Measurements from ENCODE around the gene ZNF500.

ZNF500 gene

GRCh38 chr16:4766875-4767628 is at the start of gene ZNF500:
TSS of gene ZNF500 (minus strand) at chr16:4767162. CDS start at chr16:4765978, 1,184 bp downstream.
- H3K4me1 ChIP-seq (ENCODE audit: insufficient read depth, low read length): peaks cover 29% of the 10 kb centered on the region
- no peaks in the 10 kb centered on the region for H3K9me3 ChIP-seq (ENCODE audit: low read length)
- peak within 1 kb of the TSS; percentile 74 to 78 for H3K4me3 ChIP-seq (ENCODE audit: low read depth in 1 of 2, low read length in 2 of 2)
- peak within 1 kb of the TSS; percentile 92 for H3K27ac ChIP-seq (ENCODE audit: low read depth, low read length)
- peaks cover 22% of the 10 kb centered on the region for H3K36me3 ChIP-seq (ENCODE audit: insufficient read depth, low read length)
- peak within 1 kb of the TSS; percentile 58 for H3K9ac ChIP-seq (ENCODE audit: low read length)
- no peaks in the 10 kb centered on the region for H3K27me3 ChIP-seq (ENCODE audit: control insufficient read depth in 1 of 2, insufficient read depth in 2 of 2, low read length in 2 of 2)

- H3K27ac ChIP-seq (ENCODE audit: low read depth, low read length): no peak overlapping the region
- no peaks in the 10 kb centered on the region for H3K4me1 ChIP-seq (ENCODE audit: insufficient read depth, low read length)
- no peaks in the 10 kb centered on the region for H3K9me3 ChIP-seq (ENCODE audit: low read length)
- no peak overlapping the region for H3K4me3 ChIP-seq (ENCODE audit: low read depth in 1 of 2, low read length in 2 of 2)
- no peaks in the 10 kb centered on the region for H3K27me3 ChIP-seq (ENCODE audit: control insufficient read depth in 1 of 2, insufficient read depth in 2 of 2, low read length in 2 of 2)
- peaks cover 67% of the 10 kb centered on the region for H3K36me3 ChIP-seq (ENCODE audit: insufficient read depth, low read length)
- no peak overlapping the region for H3K9ac ChIP-seq (ENCODE audit: low read length)
These were observed 47.7 kb upstream of the ZNF500 start for GRCh38 chr16:4814542-4815173.

GRCh38 chr16:4814046-4814445 is 47.1 kb upstream of the ZNF500 start:
- Histone ChIP-seq H3K4me1 (ENCODE audit: insufficient read depth, low read length) (no peaks in the 10 kb centered on the region), H3K27ac (ENCODE audit: low read depth, low read length) (no peak overlapping the region), H3K36me3 (ENCODE audit: insufficient read depth, low read length) (peaks cover 61% of the 10 kb centered on the region), H3K4me3 (ENCODE audit: low read depth in 1 of 2, low read length in 2 of 2) (no peak overlapping the region), H3K9ac (ENCODE audit: low read length) (no peak overlapping the region), H3K27me3 (ENCODE audit: control insufficient read depth in 1 of 2, insufficient read depth in 2 of 2, low read length in 2 of 2) (no peaks in the 10 kb centered on the region), H3K9me3 (ENCODE audit: low read length) (no peaks in the 10 kb centered on the region)

DNA sequence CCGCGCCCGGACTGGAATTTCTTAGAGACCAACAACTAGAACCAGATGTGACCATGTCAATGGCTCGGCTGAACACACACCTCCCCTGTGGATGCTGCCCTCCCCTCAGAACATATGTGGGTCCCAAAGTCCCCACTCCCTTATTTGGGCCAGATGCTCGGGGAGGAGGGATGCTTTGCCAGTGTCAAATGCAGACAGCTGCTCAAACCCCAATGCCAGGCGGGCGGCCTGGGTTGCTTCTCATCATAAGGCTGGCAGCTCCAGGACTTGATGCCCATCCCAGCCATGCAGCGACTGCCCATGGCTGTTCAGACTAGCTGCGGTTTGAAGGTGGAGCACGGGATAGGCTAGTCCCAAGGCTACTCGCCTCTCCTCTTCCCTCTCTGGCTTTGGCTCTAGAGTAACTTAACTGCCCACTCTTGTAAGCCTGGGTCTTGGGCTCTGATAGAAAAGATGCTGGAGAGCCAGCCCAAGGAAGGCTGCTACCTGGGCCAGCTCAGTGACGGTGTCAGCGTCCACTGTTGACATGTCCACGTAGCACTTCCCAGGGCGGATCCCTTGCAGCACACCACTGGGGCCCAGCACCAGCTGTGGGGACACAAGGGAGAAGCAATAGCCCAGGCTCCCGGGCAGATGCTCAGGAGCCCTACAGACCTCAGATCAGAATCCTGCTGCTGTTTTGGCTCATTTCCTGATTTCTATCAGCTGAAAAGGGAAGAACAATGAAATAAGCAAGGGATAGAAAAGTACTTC is 46.5 kb upstream of the ZNF500 start:
- no peak overlapping the region for H3K4me3 ChIP-seq (ENCODE audit: low read depth in 1 of 2, low read length in 2 of 2)
- H3K9ac ChIP-seq (ENCODE audit: low read length): no peak overlapping the region
- H3K36me3 ChIP-seq (ENCODE audit: insufficient read depth, low read length): peaks cover 56% of the 10 kb centered on the region
- H3K9me3 ChIP-seq (ENCODE audit: low read length): no peaks in the 10 kb centered on the region
- no peaks in the 10 kb centered on the region for H3K4me1 ChIP-seq (ENCODE audit: insufficient read depth, low read length)
- H3K27ac ChIP-seq (ENCODE audit: low read depth, low read length): no peak overlapping the region
- no peaks in the 10 kb centered on the region for H3K27me3 ChIP-seq (ENCODE audit: control insufficient read depth in 1 of 2, insufficient read depth in 2 of 2, low read length in 2 of 2)

DNA sequence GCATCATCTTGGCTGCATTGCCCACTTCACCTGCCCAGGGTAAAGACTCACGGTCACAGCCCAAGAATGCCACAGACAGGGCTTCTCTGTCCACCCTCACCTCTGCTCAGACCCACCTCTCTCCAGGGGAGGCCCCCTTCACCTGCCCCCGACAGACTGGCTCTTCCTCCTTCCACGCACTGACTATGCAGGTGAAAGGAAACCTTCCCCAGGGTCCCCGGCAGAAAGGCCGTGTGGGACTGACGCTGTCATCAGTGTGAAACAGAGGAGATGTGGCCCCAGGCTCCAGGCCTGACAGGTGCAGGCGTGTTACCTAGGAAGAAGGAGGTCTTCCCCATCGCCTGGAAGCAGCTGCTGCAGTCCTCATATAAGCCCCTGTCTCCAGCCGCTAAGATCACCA is 44.8 kb upstream of the ZNF500 start:
- peaks cover 57% of the 10 kb centered on the region for H3K36me3 ChIP-seq (ENCODE audit: insufficient read depth, low read length)
- no peak overlapping the region for H3K27ac ChIP-seq (ENCODE audit: low read depth, low read length)
- H3K9ac ChIP-seq (ENCODE audit: low read length): no peak overlapping the region
- H3K4me3 ChIP-seq (ENCODE audit: low read depth in 1 of 2, low read length in 2 of 2): no peak overlapping the region
- H3K9me3 ChIP-seq (ENCODE audit: low read length): no peaks in the 10 kb centered on the region
- no peaks in the 10 kb centered on the region for H3K4me1 ChIP-seq (ENCODE audit: insufficient read depth, low read length)
- no peaks in the 10 kb centered on the region for H3K27me3 ChIP-seq (ENCODE audit: control insufficient read depth in 1 of 2, insufficient read depth in 2 of 2, low read length in 2 of 2)

DNA sequence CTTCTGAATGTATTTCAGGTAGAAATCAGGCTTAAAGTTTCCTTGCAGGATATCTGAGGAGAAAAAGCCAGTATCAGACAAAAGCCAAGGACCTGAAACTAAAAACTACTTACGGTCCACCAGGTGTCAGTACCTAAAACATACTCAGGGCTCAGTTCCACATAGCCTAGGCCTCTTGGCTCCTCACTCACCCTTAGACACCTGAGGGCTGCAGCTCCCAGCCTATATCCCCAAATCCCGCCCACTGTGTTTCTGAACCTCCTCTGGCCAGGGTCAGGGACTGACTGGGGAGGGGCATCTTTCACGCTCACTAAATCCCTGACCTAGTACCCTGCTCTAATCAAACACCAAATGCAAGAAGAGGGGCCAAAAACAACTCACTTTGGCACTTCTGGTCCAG is 44.3 kb upstream of the ZNF500 start:
- Histone ChIP-seq H3K27me3 (ENCODE audit: control insufficient read depth in 1 of 2, insufficient read depth in 2 of 2, low read length in 2 of 2) (no peaks in the 10 kb centered on the region), H3K9me3 (ENCODE audit: low read length) (no peaks in the 10 kb centered on the region), H3K27ac (ENCODE audit: low read depth, low read length) (no peak overlapping the region), H3K4me3 (ENCODE audit: low read depth in 1 of 2, low read length in 2 of 2) (no peak overlapping the region), H3K36me3 (ENCODE audit: insufficient read depth, low read length) (peaks cover 55% of the 10 kb centered on the region), H3K9ac (ENCODE audit: low read length) (no peak overlapping the region), H3K4me1 (ENCODE audit: insufficient read depth, low read length) (no peaks in the 10 kb centered on the region)

- Histone ChIP-seq H3K36me3 (ENCODE audit: insufficient read depth, low read length) (peaks cover 27% of the 10 kb centered on the region), H3K4me1 (ENCODE audit: insufficient read depth, low read length) (peaks cover 18% of the 10 kb centered on the region), H3K4me3 (ENCODE audit: low read depth in 1 of 2, low read length in 2 of 2) (no peak overlapping the region), H3K27me3 (ENCODE audit: control insufficient read depth in 1 of 2, insufficient read depth in 2 of 2, low read length in 2 of 2) (no peaks in the 10 kb centered on the region), H3K9me3 (ENCODE audit: low read length) (no peaks in the 10 kb centered on the region), H3K27ac (ENCODE audit: low read depth, low read length) (no peak overlapping the region), H3K9ac (ENCODE audit: low read length) (no peak overlapping the region)
These were observed 39.3 kb upstream of the ZNF500 start for GRCh38 chr16:4806280-4806679.

GRCh38 chr16:4805231-4805630 is 38.3 kb upstream of the ZNF500 start:
- peaks cover 28% of the 10 kb centered on the region for H3K4me1 ChIP-seq (ENCODE audit: insufficient read depth, low read length)
- no peaks in the 10 kb centered on the region for H3K27me3 ChIP-seq (ENCODE audit: control insufficient read depth in 1 of 2, insufficient read depth in 2 of 2, low read length in 2 of 2)
- H3K36me3 ChIP-seq (ENCODE audit: insufficient read depth, low read length): peaks cover 22% of the 10 kb centered on the region
- no peak overlapping the region for H3K9ac ChIP-seq (ENCODE audit: low read length)
- H3K4me3 ChIP-seq (ENCODE audit: low read depth in 1 of 2, low read length in 2 of 2): no peak overlapping the region
- H3K9me3 ChIP-seq (ENCODE audit: low read length): no peaks in the 10 kb centered on the region
- H3K27ac ChIP-seq (ENCODE audit: low read depth, low read length): peak overlapping the region; percentile 52

DNA sequence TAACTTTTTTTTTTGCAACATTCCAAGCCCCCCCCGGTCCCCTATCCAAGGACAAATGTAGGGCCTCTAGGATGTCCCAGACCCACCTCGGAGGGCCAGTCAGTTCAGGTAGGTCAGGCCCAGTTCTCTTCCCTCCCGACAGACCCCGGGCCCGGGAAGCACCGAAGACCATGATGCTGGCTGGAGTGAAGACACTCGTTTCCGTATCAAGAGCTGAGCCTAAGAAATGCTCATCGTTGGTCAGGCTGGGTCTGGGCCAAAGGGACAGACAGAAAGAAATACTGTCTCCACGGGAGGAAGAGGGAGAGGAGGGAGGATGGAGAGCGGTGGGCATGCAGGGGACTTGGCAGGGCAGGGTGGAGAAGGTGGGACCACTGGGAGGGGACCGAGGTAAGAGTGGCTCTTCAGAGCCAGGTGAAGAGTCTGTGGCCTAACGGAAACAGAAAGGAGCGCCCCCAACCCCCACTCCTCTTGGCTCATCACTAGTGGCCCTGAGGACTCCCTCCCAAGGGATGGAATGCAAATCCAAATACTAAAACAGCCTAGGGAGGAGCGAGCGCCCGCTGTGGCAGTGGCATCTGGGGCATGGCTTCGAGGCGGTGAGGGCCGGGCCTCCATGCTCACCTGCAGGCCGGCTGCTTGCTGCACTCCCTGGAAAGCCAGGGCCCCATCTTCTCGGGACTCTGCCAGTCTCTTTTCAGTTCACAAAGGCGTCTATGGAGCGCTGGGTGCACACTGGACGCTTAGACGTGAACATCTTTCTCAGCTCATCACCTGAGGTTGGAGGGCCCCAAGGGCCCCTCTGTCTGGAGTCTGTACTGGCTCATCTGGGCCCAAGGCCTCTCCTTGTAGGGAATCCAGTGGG is 37.2 kb upstream of the ZNF500 start:
- peak overlapping the region; percentile 77 for H3K27ac ChIP-seq (ENCODE audit: low read depth, low read length)
- peaks cover 29% of the 10 kb centered on the region for H3K4me1 ChIP-seq (ENCODE audit: insufficient read depth, low read length)
- H3K9ac ChIP-seq (ENCODE audit: low read length): no peak overlapping the region
- peaks cover 27% of the 10 kb centered on the region for H3K36me3 ChIP-seq (ENCODE audit: insufficient read depth, low read length)
- H3K4me3 ChIP-seq (ENCODE audit: low read depth in 1 of 2, low read length in 2 of 2): no peak overlapping the region
- H3K27me3 ChIP-seq (ENCODE audit: control insufficient read depth in 1 of 2, insufficient read depth in 2 of 2, low read length in 2 of 2): no peaks in the 10 kb centered on the region
- H3K9me3 ChIP-seq (ENCODE audit: low read length): no peaks in the 10 kb centered on the region

DNA sequence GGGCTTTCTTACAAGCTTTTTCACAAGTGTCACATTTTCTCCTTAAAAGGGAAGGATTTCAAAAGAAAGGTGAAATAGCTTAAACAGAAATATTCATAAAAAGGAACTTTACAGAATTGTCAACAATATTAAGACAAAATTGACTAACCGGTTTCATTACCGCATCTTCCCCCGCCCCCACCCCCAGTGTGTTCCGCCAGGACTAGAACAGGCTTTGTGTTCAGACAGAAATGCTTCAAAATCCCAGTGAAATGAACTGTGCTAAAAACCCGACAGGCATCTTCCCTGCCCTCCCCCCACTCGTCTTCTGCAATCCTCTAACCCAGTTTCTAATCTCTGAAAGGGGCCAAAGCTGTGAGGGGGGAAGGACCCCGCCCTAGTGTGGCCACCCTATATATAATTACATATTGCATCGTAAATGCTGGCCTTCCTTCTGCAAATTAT is 36.5 kb upstream of the ZNF500 start:
- Histone ChIP-seq H3K9ac (ENCODE audit: low read length) (peak overlapping the region; percentile 64), H3K4me3 (ENCODE audit: low read depth in 1 of 2, low read length in 2 of 2) (peak overlapping the region in 1 of 2 donors; percentile 72), H3K36me3 (ENCODE audit: insufficient read depth, low read length) (peaks cover 34% of the 10 kb centered on the region), H3K27me3 (ENCODE audit: control insufficient read depth in 1 of 2, insufficient read depth in 2 of 2, low read length in 2 of 2) (no peaks in the 10 kb centered on the region), H3K9me3 (ENCODE audit: low read length) (no peaks in the 10 kb centered on the region), H3K27ac (ENCODE audit: low read depth, low read length) (peak overlapping the region; percentile 77), H3K4me1 (ENCODE audit: insufficient read depth, low read length) (peaks cover 29% of the 10 kb centered on the region)
